HEK293 (cell line): ENCODE data around the gene ACTL6A.
A peak's percentile ranks its signal among the peaks of the same experiment; 100 is the strongest.

Experiments used
- CTCF ChIA-PET: fragments of 350-600 bp; formaldehyde crosslinking; extraction: SDS; loops from one replicate; lab custom pipeline; 2021; ENCODE audit warnings: antibody characterized with exemption; lab: Yijun Ruan, JAX
- POLR2A ChIA-PET: fragments of 300-600 bp; formaldehyde crosslinking; extraction: SDS; loops from one replicate; lab custom pipeline; 2020; ENCODE audit warnings: antibody characterized with exemption, inconsistent platforms; lab: Yijun Ruan, JAX
- H3K27ac ChIP-seq: fragments of 200-500 bp; sonication (Bioruptor generic); 2 replicates; pipeline ENCODE4 v1.5.1; 2014; ENCODE audit warnings: low read depth, low read length, control low read depth, inconsistent platforms; ENCODE audit errors: extremely low read depth
- H3K36me3 ChIP-seq, 2 experiments: fragments of 200-500 bp in 1 of 2; sonication (Bioruptor generic) in 1 of 2; 1 replicate in 1 of 2; 2 replicates in 1 of 2; pipeline ENCODE4 v1.5.1; 2014 to 2017; ENCODE audit warnings: inconsistent platforms in 2 of 2, low read length in 2 of 2; ENCODE audit not compliant: control insufficient read depth in 2 of 2, insufficient read depth in 1 of 2
- H3K4me1 ChIP-seq: fragments of 200-500 bp; sonication (Bioruptor generic); 2 replicates; pipeline ENCODE4 v1.5.1; 2014; ENCODE audit warnings: mild to moderate bottlenecking, low read length, inconsistent platforms; ENCODE audit not compliant: control insufficient read depth, insufficient read depth
- H3K4me3 ChIP-seq: 2 replicates; pipeline ENCODE4 v1.5.1; 2011; ENCODE audit warnings: low read depth, mild to moderate bottlenecking, control low read depth, low read length, moderate library complexity
- H3K9me3 ChIP-seq: fragments of 200-500 bp; sonication (Bioruptor generic); 2 replicates; pipeline ENCODE4 v1.5.1; 2014; ENCODE audit warnings: low read depth, low read length, inconsistent platforms; ENCODE audit not compliant: control insufficient read depth, insufficient read depth
- BCL11B ChIP-seq: fragments of 450-650 bp; formaldehyde crosslinking; IDR thresholded peaks from 2 replicates; pipeline ENCODE4 v1.5.1; 2016; ENCODE audit warnings: low read depth, missing biosample characterization, missing genetic modification characterization
- KLF16 ChIP-seq: fragments of 450-650 bp; formaldehyde crosslinking; IDR thresholded peaks from 2 replicates; pipeline ENCODE4 v1.5.1; 2017; ENCODE audit warnings: missing biosample characterization, missing genetic modification characterization
- MYNN ChIP-seq: fragments of 450-650 bp; formaldehyde crosslinking; IDR thresholded peaks from 2 replicates; pipeline ENCODE4 v1.5.1; 2016; ENCODE audit warnings: missing biosample characterization, missing genetic modification characterization, borderline replicate concordance
- SCRT2 ChIP-seq: fragments of 450-650 bp; formaldehyde crosslinking; IDR thresholded peaks from 2 replicates; pipeline ENCODE4 v1.5.1; 2016; ENCODE audit warnings: missing biosample characterization, missing genetic modification characterization
- SP7 ChIP-seq: fragments of 450-650 bp; formaldehyde crosslinking; IDR thresholded peaks from 2 replicates; pipeline ENCODE4 v1.5.1; 2016; ENCODE audit warnings: missing biosample characterization, missing genetic modification characterization
- ZFP41 ChIP-seq: fragments of 450-650 bp; formaldehyde crosslinking; IDR thresholded peaks from 2 replicates; pipeline ENCODE4 v1.5.1; 2016; ENCODE audit warnings: missing biosample characterization, missing genetic modification characterization, borderline replicate concordance
- ZNF10 ChIP-seq: fragments of 450-650 bp; formaldehyde crosslinking; IDR thresholded peaks from 2 replicates; pipeline ENCODE4 v1.5.1; 2017; ENCODE audit warnings: missing biosample characterization, missing genetic modification characterization
- ZNF133 ChIP-seq: fragments of 450-650 bp; formaldehyde crosslinking; IDR thresholded peaks from 2 replicates; pipeline ENCODE4 v1.5.1; 2016; ENCODE audit warnings: missing biosample characterization, missing genetic modification characterization
- ZNF335 ChIP-seq: fragments of 450-650 bp; formaldehyde crosslinking; conservative IDR thresholded peaks from 2 replicates; pipeline ENCODE4 v1.5.1; 2016; ENCODE audit warnings: missing biosample characterization, missing genetic modification characterization
- ZNF350 ChIP-seq: fragments of 450-650 bp; formaldehyde crosslinking; IDR thresholded peaks from 2 replicates; pipeline ENCODE4 v1.5.0; 2017; ENCODE audit warnings: missing biosample characterization, mild to moderate bottlenecking, missing genetic modification characterization
- ZNF433 ChIP-seq: fragments of 450-650 bp; formaldehyde crosslinking; IDR thresholded peaks from 2 replicates; pipeline ENCODE4 v1.5.1; 2016; ENCODE audit warnings: missing biosample characterization, missing genetic modification characterization, low read depth
- ZNF560 ChIP-seq: fragments of 450-650 bp; formaldehyde crosslinking; IDR thresholded peaks from 2 replicates; pipeline ENCODE4 v1.5.1; 2017; ENCODE audit warnings: missing biosample characterization, missing genetic modification characterization, borderline replicate concordance
- ZNF561 ChIP-seq: fragments of 450-650 bp; IDR thresholded peaks from 2 replicates; pipeline ENCODE4 v1.5.1; 2018; ENCODE audit warnings: missing biosample characterization, missing genetic modification characterization, borderline replicate concordance
- ZNF621 ChIP-seq: fragments of 450-650 bp; formaldehyde crosslinking; IDR thresholded peaks from 2 replicates; pipeline ENCODE4 v1.5.1; 2017; ENCODE audit warnings: missing biosample characterization, missing genetic modification characterization
- ZNF623 ChIP-seq: fragments of 450-650 bp; formaldehyde crosslinking; IDR thresholded peaks from 2 replicates; pipeline ENCODE4 v1.5.1; 2016; ENCODE audit warnings: missing biosample characterization, missing genetic modification characterization
- ZNF624 ChIP-seq: fragments of 450-650 bp; formaldehyde crosslinking; IDR thresholded peaks from 2 replicates; pipeline ENCODE4 v1.5.1; 2017; ENCODE audit warnings: missing biosample characterization, missing genetic modification characterization
- ZNF660 ChIP-seq: fragments of 450-650 bp; IDR thresholded peaks from 2 replicates; pipeline ENCODE4 v1.5.1; 2018; ENCODE audit warnings: missing biosample characterization, mild to moderate bottlenecking, missing genetic modification characterization
- ZNF837 ChIP-seq: fragments of 450-650 bp; formaldehyde crosslinking; IDR thresholded peaks from 2 replicates; pipeline ENCODE4 v1.5.1; 2016; ENCODE audit warnings: missing biosample characterization, missing genetic modification characterization
- ZNF843 ChIP-seq: fragments of 450-650 bp; formaldehyde crosslinking; IDR thresholded peaks from 2 replicates; pipeline ENCODE4 v1.5.1; 2016; ENCODE audit warnings: missing biosample characterization, missing genetic modification characterization
- ZXDB ChIP-seq: fragments of 450-650 bp; formaldehyde crosslinking; IDR thresholded peaks from 2 replicates; pipeline ENCODE4 v1.5.1; 2016; ENCODE audit warnings: missing biosample characterization, missing genetic modification characterization
- TF ChIP-seq, protein P1 (sequence below): fragments of 450-650 bp; formaldehyde crosslinking; IDR thresholded peaks from 2 replicates; pipeline ENCODE4 v1.5.1; 2016; ENCODE audit warnings: missing biosample characterization, missing genetic modification characterization
- TF ChIP-seq, protein P2 (sequence below): fragments of 450-650 bp; formaldehyde crosslinking; IDR thresholded peaks from 2 replicates; pipeline ENCODE4 v1.5.1; 2016; ENCODE audit warnings: missing biosample characterization, missing genetic modification characterization
- TF ChIP-seq, protein P3 (sequence below): fragments of 450-650 bp; formaldehyde crosslinking; IDR thresholded peaks from 2 replicates; pipeline ENCODE4 v1.5.0; 2017; ENCODE audit warnings: missing biosample characterization, missing genetic modification characterization, borderline replicate concordance
- TF ChIP-seq, protein P4 (sequence below): fragments of 450-650 bp; formaldehyde crosslinking; IDR thresholded peaks from 2 replicates; pipeline ENCODE4 v1.5.1; 2016; ENCODE audit warnings: missing biosample characterization, missing genetic modification characterization

The ACTL6A gene

DNA sequence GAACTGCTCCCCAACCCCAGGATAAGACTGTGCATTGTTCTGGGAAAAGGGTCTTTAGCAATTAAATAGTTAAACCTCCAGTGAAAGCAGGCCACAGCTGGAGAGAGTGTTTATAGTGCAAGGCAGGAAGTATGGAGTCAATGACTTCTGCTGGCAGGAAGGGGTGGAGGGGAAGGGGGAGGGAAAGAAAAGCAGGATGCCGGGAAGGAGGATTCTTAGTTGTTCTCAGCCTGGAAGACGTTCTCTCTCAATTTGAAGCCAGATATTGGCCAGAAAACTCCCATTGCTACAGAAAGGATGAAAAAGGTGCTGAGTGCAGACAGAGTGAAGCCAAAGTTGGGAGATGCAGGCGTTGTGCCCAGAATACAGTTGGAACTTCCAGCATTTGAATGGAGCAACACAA is 35.7 kb upstream of the ACTL6A start (continued):
- TF ChIP-seq ZNF335 (0 out of 2 replicates have a peak, but pooled peaks have one; percentile 16), ZNF660 (tag by site-specific recombination) (0 out of 2 replicates have a peak, but pooled peaks have one; percentile 27)

DNA sequence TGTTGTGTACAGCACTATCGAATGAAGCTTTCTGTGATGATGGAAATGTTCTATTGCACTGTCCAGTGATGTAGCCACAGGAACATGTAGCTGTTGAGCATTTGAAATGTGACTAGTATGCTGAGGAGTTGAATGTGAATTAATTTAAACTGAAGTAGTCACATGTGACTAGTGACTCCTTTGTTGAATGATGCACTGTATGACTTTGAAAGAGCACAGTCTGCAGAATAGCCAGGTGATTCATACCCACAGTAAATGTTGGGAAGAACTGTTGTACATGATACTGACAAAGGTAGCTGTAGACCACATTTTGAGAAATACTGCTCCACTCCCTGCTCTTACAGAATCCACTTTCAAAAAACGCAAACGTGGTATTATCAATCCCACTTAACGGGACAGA is 34.0 kb upstream of the ACTL6A start:
- Histone ChIP-seq H3K4me3 (no peak overlapping the region), H3K4me1 (peaks cover 5% of the 10 kb centered on the region; the same call in 1 of the 2 replicates), H3K36me3 (no peaks in the 10 kb centered on the region), H3K27ac (no peak overlapping the region), H3K9me3 (no peaks in the 10 kb centered on the region)
- POLR2A ChIA-PET: no interaction called here
- CTCF ChIA-PET: no interaction called here
- TF ChIP-seq ZNF621: no peak

DNA sequence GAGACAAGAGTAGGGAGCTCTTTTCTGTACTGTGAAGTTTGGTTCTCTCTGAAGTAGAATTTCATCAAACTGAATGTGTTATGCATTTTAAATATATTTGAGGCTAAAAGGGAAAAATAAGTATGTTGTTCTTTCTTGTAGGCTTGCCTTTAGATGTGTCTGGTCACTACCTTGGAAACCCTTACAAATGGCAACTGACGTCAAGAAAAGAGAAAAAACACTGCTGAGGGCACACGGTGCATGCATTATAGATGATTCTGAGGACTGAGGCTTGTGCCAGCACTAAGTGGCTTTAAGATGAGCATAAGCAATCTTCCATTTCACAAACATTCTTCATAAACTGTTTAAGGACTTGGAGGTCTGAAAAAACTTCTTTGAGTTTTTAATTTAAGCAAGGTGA is 31.1 kb upstream of the ACTL6A start:
- Histone ChIP-seq H3K4me1 (peaks cover 3% of the 10 kb centered on the region; the same call in 1 of the 2 replicates), H3K27ac (no peak overlapping the region), H3K36me3 (no peaks in the 10 kb centered on the region), H3K4me3 (no peak overlapping the region), H3K9me3 (no peaks in the 10 kb centered on the region)
- TF ChIP-seq SCRT2 (tag by site-specific recombination) (no peak), ZFP41 (tag by site-specific recombination) (no peak), ZNF561 (tag by site-specific recombination) (no peak)
- POLR2A ChIA-PET: no interaction called here
- CTCF ChIA-PET: no interaction called here

DNA sequence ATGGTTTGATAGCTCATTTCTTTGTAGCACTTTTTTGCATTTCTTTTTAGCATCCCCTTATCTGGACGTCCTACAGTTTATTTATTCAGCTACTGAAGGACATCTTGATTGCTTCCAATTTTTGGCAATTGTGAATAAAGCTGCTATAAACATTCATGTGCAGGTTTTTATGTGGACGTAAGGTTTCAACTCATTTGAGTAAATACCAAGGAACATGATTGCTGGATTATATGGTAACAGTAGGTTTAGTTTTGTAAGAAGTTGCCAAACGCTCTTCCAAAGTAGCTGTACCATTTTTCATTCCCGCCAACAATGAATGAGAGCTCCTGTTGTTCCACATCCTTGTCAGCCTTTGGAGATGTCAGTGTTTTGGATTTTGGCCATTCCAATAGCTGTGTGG is 29.5 kb upstream of the ACTL6A start:
- H3K4me1 ChIP-seq: no peaks in the 10 kb centered on the region
- ChIA-PET POLR2A (no interaction called here), CTCF (interaction anchor here (0.6 to 0.7 kb wide), 2 partner anchors 375 to 1764 kb away, joined by 3 read pairs; no protein-coding TSS in a partner anchor)
- no peaks in the 10 kb centered on the region for H3K9me3 ChIP-seq
- no peak overlapping the region for H3K27ac ChIP-seq
- no peaks in the 10 kb centered on the region for H3K36me3 ChIP-seq
- no peak overlapping the region for H3K4me3 ChIP-seq
- TF ChIP-seq MYNN (tag by site-specific recombination) (no peak), ZNF433 (tag by site-specific recombination) (no peak), ZNF837 (tag by site-specific recombination) (no peak), ZNF624 (tag by site-specific recombination) (no peak), BCL11B (tag by site-specific recombination) (no peak)
- TF ChIP-seq, protein P1, sequence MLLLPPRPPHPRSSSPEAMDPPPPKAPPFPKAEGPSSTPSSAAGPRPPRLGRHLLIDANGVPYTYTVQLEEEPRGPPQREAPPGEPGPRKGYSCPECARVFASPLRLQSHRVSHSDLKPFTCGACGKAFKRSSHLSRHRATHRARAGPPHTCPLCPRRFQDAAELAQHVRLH (tag by site-specific recombination): no peak
- TF ChIP-seq, protein P2, sequence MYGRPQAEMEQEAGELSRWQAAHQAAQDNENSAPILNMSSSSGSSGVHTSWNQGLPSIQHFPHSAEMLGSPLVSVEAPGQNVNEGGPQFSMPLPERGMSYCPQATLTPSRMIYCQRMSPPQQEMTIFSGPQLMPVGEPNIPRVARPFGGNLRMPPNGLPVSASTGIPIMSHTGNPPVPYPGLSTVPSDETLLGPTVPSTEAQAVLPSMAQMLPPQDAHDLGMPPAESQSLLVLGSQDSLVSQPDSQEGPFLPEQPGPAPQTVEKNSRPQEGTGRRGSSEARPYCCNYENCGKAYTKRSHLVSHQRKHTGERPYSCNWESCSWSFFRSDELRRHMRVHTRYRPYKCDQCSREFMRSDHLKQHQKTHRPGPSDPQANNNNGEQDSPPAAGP (tag by site-specific recombination): no peak
- TF ChIP-seq, all 188 proteins: peak for 0

DNA sequence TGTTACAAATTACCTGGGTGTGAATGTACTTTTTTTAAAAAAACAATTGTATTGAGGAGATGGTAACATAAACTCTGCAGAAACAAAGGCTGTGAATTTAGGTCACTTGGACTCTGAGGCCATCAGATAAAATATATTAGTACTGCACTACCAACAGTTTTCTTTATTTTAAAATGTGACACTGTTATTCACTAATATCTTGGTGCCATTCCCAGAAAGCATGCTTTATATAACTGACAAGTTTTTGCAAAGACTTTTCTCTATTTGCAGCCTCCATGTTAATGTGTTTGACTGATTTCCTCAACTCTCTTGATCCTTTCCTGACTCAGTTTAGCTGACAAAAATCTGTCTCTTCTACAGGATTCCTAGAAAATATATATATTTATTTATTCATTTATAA is 26.5 kb upstream of the ACTL6A start:
- H3K27ac ChIP-seq: no peak overlapping the region
- H3K36me3 ChIP-seq: no peaks in the 10 kb centered on the region
- H3K9me3 ChIP-seq: no peaks in the 10 kb centered on the region
- no peaks in the 10 kb centered on the region for H3K4me1 ChIP-seq
- CTCF ChIA-PET: no interaction called here
- POLR2A ChIA-PET: no interaction called here
- H3K4me3 ChIP-seq: no peak overlapping the region
- TF ChIP-seq ZNF623 (tag by site-specific recombination) (no peak), ZXDB (tag by site-specific recombination) (no peak), ZNF843 (tag by site-specific recombination) (no peak), ZNF10 (tag by site-specific recombination) (no peak), ZNF133 (tag by site-specific recombination) (no peak), KLF16 (tag by site-specific recombination) (no peak), ZNF560 (tag by site-specific recombination) (no peak), SP7 (tag by site-specific recombination) (no peak), ZNF350 (tag by site-specific recombination) (no peak)
- TF ChIP-seq, protein P3, sequence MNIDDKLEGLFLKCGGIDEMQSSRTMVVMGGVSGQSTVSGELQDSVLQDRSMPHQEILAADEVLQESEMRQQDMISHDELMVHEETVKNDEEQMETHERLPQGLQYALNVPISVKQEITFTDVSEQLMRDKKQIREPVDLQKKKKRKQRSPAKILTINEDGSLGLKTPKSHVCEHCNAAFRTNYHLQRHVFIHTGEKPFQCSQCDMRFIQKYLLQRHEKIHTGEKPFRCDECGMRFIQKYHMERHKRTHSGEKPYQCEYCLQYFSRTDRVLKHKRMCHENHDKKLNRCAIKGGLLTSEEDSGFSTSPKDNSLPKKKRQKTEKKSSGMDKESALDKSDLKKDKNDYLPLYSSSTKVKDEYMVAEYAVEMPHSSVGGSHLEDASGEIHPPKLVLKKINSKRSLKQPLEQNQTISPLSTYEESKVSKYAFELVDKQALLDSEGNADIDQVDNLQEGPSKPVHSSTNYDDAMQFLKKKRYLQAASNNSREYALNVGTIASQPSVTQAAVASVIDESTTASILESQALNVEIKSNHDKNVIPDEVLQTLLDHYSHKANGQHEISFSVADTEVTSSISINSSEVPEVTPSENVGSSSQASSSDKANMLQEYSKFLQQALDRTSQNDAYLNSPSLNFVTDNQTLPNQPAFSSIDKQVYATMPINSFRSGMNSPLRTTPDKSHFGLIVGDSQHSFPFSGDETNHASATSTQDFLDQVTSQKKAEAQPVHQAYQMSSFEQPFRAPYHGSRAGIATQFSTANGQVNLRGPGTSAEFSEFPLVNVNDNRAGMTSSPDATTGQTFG: no peak
- TF ChIP-seq, protein P4, sequence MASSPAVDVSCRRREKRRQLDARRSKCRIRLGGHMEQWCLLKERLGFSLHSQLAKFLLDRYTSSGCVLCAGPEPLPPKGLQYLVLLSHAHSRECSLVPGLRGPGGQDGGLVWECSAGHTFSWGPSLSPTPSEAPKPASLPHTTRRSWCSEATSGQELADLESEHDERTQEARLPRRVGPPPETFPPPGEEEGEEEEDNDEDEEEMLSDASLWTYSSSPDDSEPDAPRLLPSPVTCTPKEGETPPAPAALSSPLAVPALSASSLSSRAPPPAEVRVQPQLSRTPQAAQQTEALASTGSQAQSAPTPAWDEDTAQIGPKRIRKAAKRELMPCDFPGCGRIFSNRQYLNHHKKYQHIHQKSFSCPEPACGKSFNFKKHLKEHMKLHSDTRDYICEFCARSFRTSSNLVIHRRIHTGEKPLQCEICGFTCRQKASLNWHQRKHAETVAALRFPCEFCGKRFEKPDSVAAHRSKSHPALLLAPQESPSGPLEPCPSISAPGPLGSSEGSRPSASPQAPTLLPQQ (tag by site-specific recombination): no peak
